Heart right ventricle (tissue), 16 donors: Measurements from ENCODE around the gene FOXJ3. TPM values are rescaled to one million over a fixed set of nuclear protein-coding genes. Genes with fewer than 3 reads are reported as not detected.

ENCODE experiments used
- ATAC-seq, 8 donors: fragments of 200-7000 bp; cut with Tn5 transposase; one replicate each; pipeline ENCODE4 v1.9.1; 2020; ENCODE audit warnings: mild to moderate bottlenecking in 8 of 8, moderate library complexity in 8 of 8, moderate number of reproducible peaks in 1 of 8
- DNase-seq, 2 donors: peaks; one replicate each; pipeline ENCODE4 v3.0.0-alpha.2; 2020
- H3K27ac ChIP-seq, 10 donors: fragments of 200-600 bp; sonication (generic) in 2 of 10; one replicate each; pipeline versions ENCODE4 v1.5.0 to v1.8.0; 2020 to 2022; ENCODE audit warnings: mild to moderate bottlenecking in 3 of 10
- H3K27me3 ChIP-seq, 7 donors: fragments of 200-600 bp; one replicate each; pipeline ENCODE4 v1.8.0; 2021 to 2022; ENCODE audit warnings: mild to moderate bottlenecking in 2 of 7
- H3K36me3 ChIP-seq, 9 donors: fragments of 200-600 bp; sonication (generic) in 1 of 9; one replicate each; pipeline versions ENCODE4 v1.5.0 to v1.8.0; 2020 to 2022; ENCODE audit warnings: mild to moderate bottlenecking in 2 of 9
- H3K4me1 ChIP-seq, 9 donors: fragments of 200-600 bp; sonication (generic) in 1 of 9; one replicate each; pipeline versions ENCODE4 v1.5.0 to v1.8.0; 2020 to 2022; ENCODE audit warnings: mild to moderate bottlenecking in 4 of 9
- H3K4me3 ChIP-seq, 10 donors: fragments of 200-600 bp; sonication (generic) in 2 of 10; one replicate each; pipeline versions ENCODE4 v1.5.0 to v1.8.0; 2020 to 2022; ENCODE audit warnings: mild to moderate bottlenecking in 7 of 10, moderate library complexity in 2 of 10
- H3K9me3 ChIP-seq, 11 donors: fragments of 200-600 bp in 10 of 11; sonication (generic) in 2 of 11; one replicate each; pipeline versions ENCODE4 v1.5.0 to v1.8.0; 2013 to 2022; ENCODE audit warnings: mild to moderate bottlenecking in 2 of 11, control low read depth in 1 of 11, moderate library complexity in 1 of 11
- CTCF ChIP-seq, 9 donors: fragments of 200-600 bp; sonication (generic) in 2 of 9; IDR thresholded peaks; one replicate each; pipeline versions ENCODE4 v1.5.0 to v1.8.0; 2021 to 2022; ENCODE audit warnings: antibody characterized with exemption in 9 of 9, mild to moderate bottlenecking in 5 of 9, moderate library complexity in 1 of 9
- WGBS, 2 donors: extraction: QIAGEN DNeasy Blood & Tissue Kit; methylation state at CpG; one replicate each; pipeline ENCODE4 v1.1.7; 2013; ENCODE audit warnings: inconsistent platforms in 1 of 2; 5-methylcytosine and 5-hydroxymethylcytosine counted together
- intact Hi-C, 10 donors: fragments of 100-400 bp; cut with DNase I; formaldehyde crosslinking; loops; one replicate each; pipeline versions ENCODE4 v1.11.1 to v1.14.2; 2022
- polyA plus RNA-seq, 2 donors: library from polyadenylated mRNA; stranded (reverse); fragments of 200-250 nt; gene quantifications; one replicate each; pipeline ENCODE4 v1.2.3, GENCODE V29; 2013
- total RNA-seq, 10 donors: library from RNA; stranded (reverse); fragmentation: NEBNext Ultra II Directional in 3 of 10; extraction: Animal tissue kit (Norgen Biotek cat#: 25700) in 3 of 10; gene quantifications; one replicate each; pipeline versions ENCODE4 v1.2.1 to v1.2.4, GENCODE V29; 2021 to 2023
- donor health status: Arrhythmogenic right ventricular cardiomyopathy.
- donor health status: ischemic (EF 13 %, LVEDD 7.1; RV severe dilation, severe dysfunction).
- donor health status: healthy with polysubstance abuse.
- donor health status: DM: no; HTN: yes; CAD: no.
- donor health status: DM: no; HTN: no; CAD: no.
- donor health status: ischemic (EF 25% LVEDD 6.9; RV normal size, moderate dysfunction).
- donor health status: ischemic (EF 25% LVEDD 5.7; RV mildly dilated, moderate dysfunction).
- donor health status: healthy.
- donor health status: DM: yes; HTN: yes; CAD: no.
- donor health status: Ischemic cardiomyopathy.
- donor health status: ischemic (EF 35%, LVEDD 5.7; RV mildly dilated, moderate dysfunction).
- donor health status: nonischemic (EF 11% LVEDD 7.7; RV severe dilation, severe dysfunction).
- donor health status: DM: yes; HTN: yes; CAD: no.
- donor health status: PGD.
- donor health status: ischemic (EF 29% LVEDD 5.4; RV normal size, mild dysfunction).
- donor health status: nonischemic (EF 23%, LVEDD 6.1; RV moderate dilation, normal function).

The FOXJ3 gene
- total and polyA plus RNA-seq, 12 donors: 9.6 to 50.0 (median 40.7) TPM

DNA sequence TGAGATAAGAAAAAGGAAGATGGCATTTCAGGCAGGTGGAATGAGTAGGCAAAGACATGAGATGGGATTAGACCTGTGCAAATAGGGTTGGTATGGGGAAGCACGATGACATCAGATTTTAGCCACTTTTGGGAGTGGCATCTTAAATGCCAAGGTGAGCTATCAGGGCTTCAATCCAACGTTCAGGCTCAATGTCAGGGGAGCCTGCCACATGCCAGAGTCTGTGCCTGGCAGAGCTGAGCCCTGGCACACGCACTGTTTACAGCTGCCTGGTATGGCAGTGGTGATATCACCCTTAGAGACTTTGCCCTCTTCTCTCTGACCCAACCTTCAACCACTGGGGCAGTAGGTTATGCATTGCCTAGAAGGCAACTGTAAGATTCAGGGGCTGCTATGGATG is 182.9 kb downstream of the FOXJ3 start:
- Histone ChIP-seq H3K36me3 (no peaks in the 10 kb centered on the region), H3K4me1 (peaks cover 0 to 10% (median 0%) of the 10 kb centered on the region in 9 donors), H3K9me3 (no peaks in the 10 kb centered on the region), H3K4me3 (no peak overlapping the region), H3K27me3 (peaks cover 0 to 6% (median 0%) of the 10 kb centered on the region in 7 donors), H3K27ac (peak overlapping the region in 2 of 10 donors; percentile 5 to 26)
- ATAC-seq (peak; percentile 72 to 96 (median 82)), DNase-seq (peak in 1 of 2 donors; percentile 31)
- intact Hi-C loops: loop anchor here in 2 of 10 donors (10.0 kb wide), 2 partner anchors 593 to 603 kb away; partner anchors contain the start of gene CLDN19 (in 1 of the 2)
- WGBS, 2 donors: 40 to 46% methylated on average over 3 of the region's 3 CpGs
- TF ChIP-seq CTCF (IDR thresholded peaks at IDR 0.05): no peak

DNA sequence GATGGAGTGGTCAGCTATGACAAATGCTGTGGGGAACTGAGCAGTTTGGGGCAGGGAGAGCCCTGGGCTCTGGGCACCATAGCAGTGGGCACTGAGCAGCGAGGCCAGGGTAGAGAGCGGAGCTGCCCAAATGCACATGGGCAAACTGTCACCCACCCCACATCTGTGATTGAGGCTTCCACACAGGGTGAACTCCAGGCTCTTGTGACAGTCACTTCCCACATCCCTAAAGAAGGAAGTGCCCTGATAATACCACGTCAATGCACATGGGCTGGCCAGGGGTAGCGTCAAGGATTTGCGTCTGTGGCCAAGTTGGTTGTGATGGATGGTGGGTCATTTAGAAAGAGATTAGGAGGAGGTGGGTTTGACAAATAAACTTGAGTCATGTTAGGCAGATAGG is 184.4 kb downstream of the FOXJ3 start:
- H3K27ac ChIP-seq: no peak overlapping the region
- ATAC-seq (no peak), DNase-seq (no peak)
- peaks cover 0 to 15% (median 0%) of the 10 kb centered on the region in 9 donors for H3K4me1 ChIP-seq
- WGBS, 2 donors: 78 to 83% methylated on average over 5 of the region's 5 CpGs
- no peak for TF ChIP-seq CTCF (IDR thresholded peaks at IDR 0.05)
- H3K27me3 ChIP-seq: peaks cover 0 to 21% (median 9%) of the 10 kb centered on the region in 7 donors
- intact Hi-C loops: loop anchor here in 3 of 10 donors (2.0 to 10.0 kb wide), 3 partner anchors 22 to 604 kb away; partner anchors contain the start of gene CLDN19 (in 1 of the 3)
- no peak overlapping the region for H3K4me3 ChIP-seq
- H3K9me3 ChIP-seq: no peaks in the 10 kb centered on the region
- H3K36me3 ChIP-seq: no peaks in the 10 kb centered on the region

DNA sequence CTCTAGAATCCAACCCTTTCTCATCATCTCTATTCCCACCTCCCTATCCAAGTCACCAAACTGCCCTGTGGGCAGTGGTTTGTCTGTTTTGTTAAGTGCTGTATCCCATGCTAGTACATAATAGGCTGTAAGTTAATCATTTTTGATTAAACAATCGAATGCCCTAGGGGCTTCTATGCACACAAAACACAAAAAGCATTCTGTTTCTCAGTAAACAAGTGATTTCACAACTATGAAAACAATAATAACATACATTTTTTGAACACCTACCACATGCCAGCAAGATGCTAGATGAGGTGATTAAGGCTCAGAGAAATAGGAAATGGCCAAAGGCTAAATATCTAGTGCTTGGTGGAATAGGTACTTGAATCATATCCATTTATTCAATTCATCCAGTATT is 186.9 kb downstream of the FOXJ3 start:
- intact Hi-C loops: loop anchor here in 1 of 10 donors (10.0 kb wide), 1 partner anchor 597 kb away; the partner anchor contains the start of gene CLDN19
- ATAC-seq: no peak

More for the DNA sequence above, 186.9 kb downstream of the FOXJ3 start:
- H3K9me3 ChIP-seq: no peaks in the 10 kb centered on the region
- H3K4me3 ChIP-seq: no peak overlapping the region
- peaks cover 0 to 15% (median 0%) of the 10 kb centered on the region in 9 donors for H3K4me1 ChIP-seq
- TF ChIP-seq CTCF (IDR thresholded peaks at IDR 0.05): no peak
- no peak for DNase-seq
- WGBS, 2 donors: 84 to 85% methylated on average over 1 of the region's 1 CpG
- no peaks in the 10 kb centered on the region for H3K36me3 ChIP-seq
- peaks cover 0 to 34% (median 15%) of the 10 kb centered on the region in 7 donors for H3K27me3 ChIP-seq
- no peak overlapping the region for H3K27ac ChIP-seq
